IPS DF 19.7 (cell line): ENCODE measurements around the gene FOSL1.
"Not testable (repeated sequence)": the region's sequence is repeated elsewhere in the genome, so short reads cannot be mapped to it uniquely, and the experiment has no call there.

Source experiments
- DNase-seq: peaks from one replicate; pipeline ENCODE4 v3.0.0-alpha.2; 2013; ENCODE audit warnings: low read depth, low spot score

Gene FOSL1

DNA sequence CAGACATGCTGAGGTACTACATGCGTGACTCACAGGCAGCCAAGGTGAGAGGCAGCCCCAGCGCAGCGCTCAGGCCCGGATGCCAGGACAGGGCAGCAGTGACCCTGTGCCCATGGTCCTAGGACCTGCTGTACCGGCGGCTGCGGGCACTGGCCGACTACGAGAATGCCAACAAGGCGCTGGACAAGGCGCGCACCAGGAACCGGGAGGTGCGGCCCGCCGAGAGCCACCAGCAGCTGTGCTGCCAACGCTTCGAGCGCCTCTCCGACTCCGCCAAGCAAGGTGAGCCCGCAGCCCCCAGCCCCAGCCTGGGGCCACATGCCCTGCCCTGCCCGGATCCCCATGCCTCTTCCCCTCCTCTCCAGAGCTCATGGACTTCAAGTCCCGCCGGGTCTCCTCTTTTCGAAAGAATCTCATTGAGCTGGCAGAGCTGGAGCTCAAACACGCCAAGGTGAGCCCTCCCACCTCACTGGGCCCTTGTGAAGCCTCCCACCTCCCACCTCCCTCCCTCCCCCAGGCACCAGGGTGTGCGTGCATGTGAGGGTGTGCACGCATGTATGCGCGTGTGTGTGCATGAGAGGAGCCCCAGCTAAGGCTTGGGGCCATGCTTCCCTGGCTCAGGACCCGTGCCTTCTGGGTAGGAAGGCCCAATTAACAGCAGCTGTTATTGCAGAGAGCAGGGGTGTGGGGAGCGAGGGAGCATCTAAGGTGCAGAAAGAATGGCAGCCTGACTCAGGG lies 47.5 kb downstream of the FOSL1 start:
- no peak for DNase-seq

- DNase-seq: no peak
Measured at GRCh38 chr11:65851811-65852507, 48.2 kb downstream of the FOSL1 start.

DNA sequence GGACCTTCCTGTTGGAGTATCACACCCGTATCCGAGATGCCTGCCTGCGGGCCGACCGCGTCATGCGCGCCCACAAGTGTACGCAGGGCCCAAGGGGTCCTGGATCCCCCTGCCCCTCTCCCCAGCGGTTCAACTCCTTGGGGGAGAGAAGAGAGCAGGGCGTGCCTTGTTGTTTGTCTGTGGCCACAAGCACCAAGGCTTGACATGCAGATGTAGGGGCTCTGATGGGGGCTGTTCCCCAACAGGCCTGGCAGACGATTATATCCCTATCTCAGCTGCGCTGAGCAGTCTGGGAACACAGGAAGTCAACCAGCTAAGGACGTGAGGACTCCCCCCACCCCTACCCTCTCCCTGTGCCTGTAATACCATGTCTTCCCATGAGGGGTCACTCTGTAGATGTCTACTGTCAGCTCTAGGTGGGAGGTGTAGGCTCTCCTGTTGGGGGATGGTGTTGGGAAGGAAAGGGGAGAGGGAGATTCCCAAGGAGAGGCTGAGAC lies 49.1 kb downstream of the FOSL1 start:
- no peak for DNase-seq

- no peak for DNase-seq
Measured at GRCh38 chr11:65850217-65851082, 49.7 kb downstream of the FOSL1 start.

DNA sequence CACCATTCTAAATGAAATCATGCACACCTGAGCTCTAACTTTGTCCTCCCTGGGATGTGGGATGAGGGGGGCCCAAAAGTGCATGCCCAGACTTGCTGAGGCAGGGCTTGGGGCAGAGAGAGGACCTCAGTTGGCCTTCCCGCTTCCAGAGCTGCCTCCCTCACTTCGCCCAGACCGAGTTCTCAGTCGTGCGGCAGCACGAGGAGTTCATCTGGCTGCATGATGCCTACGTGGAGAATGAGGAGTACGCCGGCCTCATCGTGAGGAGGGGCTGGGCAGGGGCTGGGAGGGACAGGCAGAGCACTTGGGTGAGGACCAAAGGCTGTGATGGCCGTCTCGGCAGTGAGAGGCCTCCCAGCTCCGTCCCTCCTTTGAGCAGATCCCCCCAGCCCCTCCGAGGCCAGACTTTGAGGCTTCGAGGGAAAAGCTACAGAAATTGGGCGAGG lies 50.4 kb downstream of the FOSL1 start:
- DNase-seq: no peak

- DNase-seq: no peak
Measured at GRCh38 chr11:65849366-65849765, 50.8 kb downstream of the FOSL1 start.

GRCh38 chr11:65848693-65849092 lies 51.5 kb downstream of the FOSL1 start:
- not testable (repeated sequence) for DNase-seq

DNA sequence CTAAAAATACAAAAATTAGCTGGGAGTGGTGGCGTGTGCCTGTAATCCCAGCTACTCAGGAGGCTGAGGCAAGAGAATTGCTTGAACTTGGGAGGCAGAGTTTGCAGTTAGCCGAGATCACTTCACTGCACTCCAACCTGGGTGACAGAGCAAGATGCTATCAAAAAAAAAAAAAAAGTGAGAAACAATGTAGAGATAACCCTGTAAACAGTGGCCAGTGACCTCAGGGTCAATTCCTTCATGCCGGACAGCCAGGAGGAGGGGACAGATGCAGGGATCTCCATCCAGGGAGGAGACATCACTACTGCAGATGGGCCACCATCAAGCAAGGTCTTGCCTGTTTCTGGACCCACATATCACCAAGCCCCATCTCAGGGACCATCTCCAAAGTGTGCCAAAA lies 52.4 kb downstream of the FOSL1 start:
- DNase-seq: no peak

GRCh38 chr11:65844231-65844872 lies 55.8 kb downstream of the FOSL1 start:
- no peak for DNase-seq

GRCh38 chr11:65843811-65844210 lies 56.4 kb downstream of the FOSL1 start:
- DNase-seq: no peak

GRCh38 chr11:65842144-65842543 lies 58.0 kb downstream of the FOSL1 start:
- DNase-seq: no peak
